ENCODE measurements around the gene MPV17L.
"Not testable (repeated sequence)": the region's sequence is repeated elsewhere in the genome, so short reads cannot be mapped to it uniquely, and the experiment has no call there.

MPV17L gene

DNA sequence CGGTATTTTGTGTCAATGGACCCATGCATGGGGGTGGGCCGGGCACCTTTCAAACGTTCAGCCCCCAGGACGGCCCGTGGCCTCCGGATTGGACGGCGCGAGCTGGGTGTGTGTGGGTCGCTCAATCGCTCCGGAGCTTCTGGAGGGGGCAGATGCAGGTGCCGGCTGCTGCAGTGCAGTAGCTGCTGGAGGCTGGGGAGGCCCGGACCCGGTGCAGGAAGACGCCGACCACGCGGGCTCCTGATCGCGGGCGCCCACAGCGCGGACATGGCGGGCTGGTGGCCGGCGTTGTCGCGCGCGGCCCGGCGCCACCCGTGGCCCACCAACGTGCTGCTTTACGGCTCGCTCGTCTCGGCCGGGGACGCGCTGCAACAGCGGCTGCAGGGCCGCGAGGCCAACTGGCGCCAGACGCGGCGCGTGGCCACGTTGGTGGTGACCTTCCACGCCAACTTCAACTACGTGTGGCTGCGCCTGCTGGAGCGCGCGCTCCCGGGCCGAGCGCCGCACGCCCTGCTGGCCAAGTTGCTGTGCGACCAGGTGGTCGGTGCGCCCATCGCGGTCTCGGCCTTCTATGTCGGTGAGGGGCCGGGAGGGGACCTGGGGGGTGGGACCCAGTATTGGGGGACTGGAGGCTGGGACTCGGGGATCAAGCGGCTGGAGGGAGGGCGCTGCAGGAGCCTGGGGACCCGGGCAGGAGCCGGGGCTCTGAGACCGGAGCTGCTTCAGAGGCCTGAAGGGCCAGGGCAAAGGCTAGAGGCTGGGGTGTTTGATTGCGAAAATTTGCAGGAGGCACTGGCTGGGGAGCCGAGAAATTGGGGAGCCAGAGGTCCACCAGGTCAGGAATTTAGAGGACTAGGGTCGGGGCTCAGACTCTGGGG is at the start of gene MPV17L:
TSS of gene MPV17L (plus strand) at position 124 of the 878 bp plus-strand sequence. CDS start at position 268, 144 bp downstream.
- peak; percentile 25 to 93 (median 54) for DNase-seq
- intact Hi-C loops (cut with DNase I), result not testable (repeated sequence)

DNA sequence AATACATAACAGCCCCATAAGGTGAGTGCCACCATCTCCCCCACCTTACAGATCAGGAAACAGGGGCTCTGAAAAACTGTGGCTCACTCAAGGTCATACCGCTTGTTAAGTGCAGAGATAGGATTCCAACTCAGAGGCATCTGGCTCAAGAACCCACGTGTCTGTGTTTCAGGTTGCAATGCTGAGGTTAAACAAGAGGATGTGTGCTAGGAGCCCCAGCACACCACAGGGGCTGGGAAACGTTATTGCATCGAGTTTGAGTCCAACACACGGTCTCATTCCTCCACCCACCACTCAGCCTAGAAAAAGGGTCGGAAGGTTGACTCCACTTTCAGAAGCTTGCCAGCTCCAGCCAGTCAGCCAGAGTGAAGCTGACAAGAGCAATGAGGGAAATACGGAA is 46.8 kb upstream of the MPV17L start:
- DNase-seq; intact Hi-C loops (cut with DNase I): not testable (repeated sequence)

DNA sequence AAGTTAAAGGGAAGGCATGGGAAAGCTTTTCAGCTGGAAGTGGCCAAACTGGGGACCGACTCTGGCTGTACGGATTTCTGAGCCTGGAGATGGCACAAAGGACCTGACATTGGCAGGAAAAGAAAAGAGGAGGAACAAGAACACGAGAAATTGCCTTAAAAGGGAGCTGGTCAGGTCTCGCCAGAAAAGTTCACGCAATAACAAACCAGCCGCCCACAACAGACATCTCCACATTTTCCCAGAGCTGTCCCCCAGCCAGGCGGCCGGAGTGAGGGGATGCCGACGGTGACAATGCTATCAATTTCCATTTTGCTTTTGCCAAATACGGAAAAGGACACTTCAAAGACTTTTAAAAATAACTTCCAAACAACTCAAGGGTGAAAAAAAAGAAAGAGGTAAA is 44.3 kb upstream of the MPV17L start:
- intact Hi-C loops (cut with DNase I); DNase-seq: not testable (repeated sequence)

DNA sequence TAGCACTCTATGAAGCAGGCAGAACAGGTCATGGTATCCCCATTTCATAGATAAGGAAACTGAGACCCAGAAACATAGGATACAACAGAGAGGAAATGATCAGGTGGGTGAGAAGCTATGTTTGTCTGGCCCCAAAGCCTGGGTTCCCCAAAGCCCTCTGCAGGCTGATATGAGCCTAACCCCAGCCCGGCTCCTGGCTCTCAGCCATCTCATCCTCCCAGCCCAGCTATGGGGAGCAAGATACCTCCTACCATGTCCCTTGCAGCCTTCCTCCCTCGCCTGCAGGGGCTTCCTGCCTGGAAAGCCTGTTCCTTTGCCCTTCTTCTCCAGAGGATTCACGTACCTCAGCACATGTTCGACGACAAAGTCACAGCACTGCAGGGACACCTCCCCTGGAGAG is 43.8 kb upstream of the MPV17L start:
- intact Hi-C loops (cut with DNase I); DNase-seq: not testable (repeated sequence)

DNA sequence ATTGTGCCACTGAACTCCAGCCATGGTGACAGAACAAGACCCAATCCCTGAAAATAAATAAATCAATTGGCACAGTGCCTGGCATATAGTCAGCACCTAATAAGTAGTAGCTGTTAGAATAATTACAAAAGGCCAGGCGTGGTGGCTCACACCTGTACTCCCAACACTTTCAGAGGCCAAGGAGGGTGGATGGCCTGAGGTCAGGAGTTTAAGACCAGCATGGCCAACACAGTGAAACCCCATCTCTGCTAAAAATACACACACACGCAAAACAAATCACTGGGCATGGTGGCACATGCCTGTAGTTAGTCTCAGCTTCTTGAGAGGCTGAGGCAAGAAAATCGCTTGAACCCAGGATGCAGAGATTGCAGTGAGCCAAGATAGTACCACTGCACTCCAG is 42.7 kb upstream of the MPV17L start:
- intact Hi-C loops (cut with DNase I); DNase-seq: not testable (repeated sequence)

DNA sequence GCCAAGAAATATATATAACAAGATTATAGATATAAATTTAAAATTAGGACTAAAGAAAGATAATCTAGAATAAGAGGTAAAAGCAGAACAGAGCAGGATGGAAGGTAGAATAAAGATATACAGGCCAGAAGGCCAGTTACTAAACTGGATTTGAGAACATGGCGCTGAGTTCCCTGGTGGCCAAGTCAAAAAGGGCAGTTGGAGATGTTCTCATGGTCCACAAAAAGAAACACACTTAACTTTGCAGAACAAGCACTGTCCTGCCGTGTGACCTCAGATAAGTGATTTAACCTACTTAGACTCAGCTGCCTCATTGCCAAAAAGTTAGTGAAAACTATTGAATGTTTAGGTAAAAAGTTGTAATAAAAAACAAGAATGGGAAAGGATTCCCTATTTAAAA is 40.7 kb upstream of the MPV17L start:
- DNase-seq; intact Hi-C loops (cut with DNase I): not testable (repeated sequence)

DNA sequence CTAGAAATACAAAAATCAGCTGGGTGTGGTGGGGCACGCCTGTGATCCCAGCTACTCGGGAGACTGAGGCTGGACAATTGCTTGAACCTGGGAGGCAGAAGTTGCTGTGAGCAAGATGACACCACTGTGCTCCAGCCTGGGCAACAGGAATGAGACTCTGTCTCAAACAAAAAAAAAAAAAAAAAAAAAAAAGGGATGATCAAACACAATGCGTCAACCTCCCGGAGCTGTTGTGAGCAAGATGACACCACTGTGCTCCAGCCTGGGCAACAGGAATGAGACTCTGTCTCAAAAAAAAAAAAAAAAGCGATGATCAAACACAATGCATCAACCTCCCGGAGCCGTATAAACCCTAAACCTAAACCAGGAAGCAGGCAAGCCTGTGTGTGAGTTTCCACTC is 38.1 kb upstream of the MPV17L start:
- intact Hi-C loops (cut with DNase I); DNase-seq: not testable (repeated sequence)

DNA sequence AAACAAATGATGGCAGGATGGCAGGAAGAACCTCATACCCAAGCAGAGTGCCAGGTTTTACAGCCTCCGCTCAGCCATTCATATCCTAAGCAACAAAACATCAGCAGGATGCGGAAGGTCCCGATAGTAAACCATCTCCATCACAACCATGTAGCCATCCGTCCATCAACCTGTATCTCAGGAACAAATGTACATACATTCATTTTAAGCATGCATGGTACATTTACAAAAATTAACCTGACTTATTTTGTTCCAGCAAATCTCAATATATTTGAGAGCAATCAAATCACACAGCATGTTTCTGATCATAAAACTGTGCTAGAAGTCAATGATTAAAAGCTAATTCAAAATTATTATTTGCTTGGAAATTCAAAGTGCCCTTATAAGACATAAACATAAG is 17.4 kb upstream of the MPV17L start, which contains the start of gene NPIPA5:
TSS of gene NPIPA5 (minus strand) at position 101 of the 400 bp plus-strand sequence. CDS start at position 101, 0 bp downstream.
- DNase-seq; intact Hi-C loops (cut with DNase I): not testable (repeated sequence)

DNA sequence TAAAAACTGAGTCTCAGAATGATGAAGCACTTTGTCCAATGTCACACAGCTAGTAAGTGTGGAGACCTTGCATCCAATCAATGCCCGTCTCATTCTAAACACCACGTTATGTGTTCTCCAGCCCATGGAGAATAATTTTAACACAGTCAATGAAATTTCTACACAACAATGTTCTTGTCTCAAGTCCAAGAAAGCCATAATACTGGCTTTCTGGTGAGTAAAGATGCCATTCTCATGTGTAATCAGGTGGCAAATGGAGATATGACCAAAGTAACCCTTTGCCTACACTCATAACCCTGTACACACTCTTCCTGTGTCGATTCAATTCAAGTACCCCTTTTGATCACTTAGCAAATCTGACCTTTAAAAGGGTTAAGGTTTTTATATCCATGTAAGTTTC is 12.7 kb upstream of the MPV17L start:
- not testable (repeated sequence) for DNase-seq

DNA sequence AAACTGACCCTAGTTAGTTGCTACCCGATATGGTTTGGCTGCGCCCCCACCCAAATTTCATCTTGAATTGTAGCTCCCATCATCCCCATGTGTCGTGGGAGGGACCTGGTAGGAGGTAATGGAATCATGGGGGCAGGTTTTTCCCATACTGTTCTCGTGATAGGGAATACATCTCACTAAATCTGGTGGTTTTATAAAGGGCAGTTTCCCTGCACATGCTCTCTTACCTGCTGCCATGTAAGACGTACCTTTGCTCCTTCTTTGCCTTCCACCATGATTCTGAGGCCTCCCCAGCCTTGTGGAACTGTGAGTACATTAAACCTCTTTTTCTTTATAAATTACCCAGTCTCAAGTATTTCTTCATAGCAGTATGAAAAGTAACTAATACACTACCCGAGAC is 7.5 kb upstream of the MPV17L start:
- DNase-seq; intact Hi-C loops (cut with DNase I): not testable (repeated sequence)

More for the DNA sequence above, 12.7 kb upstream of the MPV17L start:
- intact Hi-C loops (cut with DNase I), result not testable (repeated sequence)

DNA sequence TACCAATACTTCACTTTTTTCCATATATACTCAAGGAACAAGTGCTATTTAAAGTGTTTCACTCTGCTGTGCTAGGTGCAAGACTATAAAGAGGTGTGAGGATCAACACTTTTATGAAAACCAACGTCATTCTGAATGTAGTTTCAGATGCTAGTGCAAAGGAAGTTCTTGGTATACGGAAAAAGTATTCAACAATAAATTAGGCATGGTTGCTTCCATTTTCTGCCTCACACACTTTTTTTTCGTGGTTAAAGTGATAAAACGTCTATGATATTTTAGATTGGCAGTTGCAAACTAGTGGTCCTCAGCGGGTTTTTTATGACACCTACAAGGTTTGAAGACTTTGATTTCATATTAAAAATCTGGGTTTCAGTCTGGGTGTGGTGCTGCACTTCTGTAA is 5.6 kb upstream of the MPV17L start:
- intact Hi-C loops (cut with DNase I); DNase-seq: not testable (repeated sequence)

DNA sequence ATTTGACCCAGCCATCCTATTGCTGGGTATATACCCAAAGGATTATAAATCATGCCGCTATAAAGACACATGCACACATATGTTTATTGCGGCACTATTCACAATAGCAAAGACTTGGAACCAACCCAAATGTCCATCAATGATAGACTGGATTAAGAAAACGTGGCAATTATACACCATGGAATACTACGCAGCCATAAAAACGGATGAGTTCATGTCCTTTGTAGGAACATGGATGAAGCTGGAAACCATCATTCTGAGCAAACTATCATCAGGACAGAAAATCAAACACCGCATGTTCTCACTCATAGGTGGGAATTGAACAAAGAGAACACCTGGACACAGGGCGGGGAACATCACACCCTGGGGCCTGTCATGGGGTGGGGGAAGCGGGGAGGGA is 2.5 kb upstream of the MPV17L start:
- DNase-seq; intact Hi-C loops (cut with DNase I): not testable (repeated sequence)

DNA sequence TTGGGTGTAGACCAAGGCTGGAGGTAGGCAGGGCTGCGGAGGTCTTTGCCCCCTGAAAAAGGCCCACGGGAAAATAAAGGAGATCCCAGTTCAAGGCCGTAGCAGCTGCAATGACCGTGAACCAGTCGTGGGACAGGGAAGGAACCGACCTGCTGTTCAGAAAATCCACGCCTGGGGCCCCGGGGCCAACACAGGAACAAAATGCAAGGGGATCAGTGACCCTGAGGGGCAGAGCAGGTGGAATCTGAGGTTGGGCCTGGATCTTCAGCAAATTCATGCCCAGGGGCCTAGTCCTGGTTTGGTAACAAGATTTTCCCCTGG is 915 bp downstream of the MPV17L start:
- DNase-seq, result peak in 1 of 10 donors; percentile 51
- intact Hi-C loops (cut with DNase I), result not testable (repeated sequence)

DNA sequence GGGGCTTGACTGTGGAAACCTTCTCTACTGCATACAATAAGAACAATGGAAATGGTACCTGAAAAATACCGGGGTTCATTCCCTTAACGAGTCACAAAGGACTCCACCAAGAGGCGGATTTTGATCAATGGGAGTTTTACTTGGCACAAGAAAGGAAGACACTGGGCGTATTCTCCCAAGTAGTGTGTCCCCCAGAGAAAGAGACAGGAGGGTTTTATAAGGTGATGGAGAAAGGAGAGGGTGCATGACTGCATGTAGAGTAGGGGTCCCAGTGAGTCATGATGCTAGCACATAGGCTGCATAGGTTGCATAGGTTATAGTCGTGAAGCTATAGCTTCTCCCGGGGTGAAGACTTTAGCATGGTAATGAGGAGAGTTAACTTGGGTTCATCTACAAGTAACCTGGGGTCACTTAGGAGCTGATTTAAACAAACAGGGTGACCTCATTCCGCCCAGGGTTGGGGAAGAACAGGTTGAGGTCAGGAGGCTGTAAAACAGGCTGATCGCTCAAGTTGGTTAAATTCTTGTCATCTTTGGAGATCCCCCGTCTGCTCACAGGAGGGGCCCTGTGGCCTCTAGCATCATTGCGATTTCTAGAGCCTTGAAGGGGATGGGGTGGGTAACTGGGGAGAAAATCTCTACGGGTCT is 1.5 kb downstream of the MPV17L start:
- intact Hi-C loops (cut with DNase I), result no loop called here
- DNase-seq, result peak in 1 of 10 donors; percentile 18

DNA sequence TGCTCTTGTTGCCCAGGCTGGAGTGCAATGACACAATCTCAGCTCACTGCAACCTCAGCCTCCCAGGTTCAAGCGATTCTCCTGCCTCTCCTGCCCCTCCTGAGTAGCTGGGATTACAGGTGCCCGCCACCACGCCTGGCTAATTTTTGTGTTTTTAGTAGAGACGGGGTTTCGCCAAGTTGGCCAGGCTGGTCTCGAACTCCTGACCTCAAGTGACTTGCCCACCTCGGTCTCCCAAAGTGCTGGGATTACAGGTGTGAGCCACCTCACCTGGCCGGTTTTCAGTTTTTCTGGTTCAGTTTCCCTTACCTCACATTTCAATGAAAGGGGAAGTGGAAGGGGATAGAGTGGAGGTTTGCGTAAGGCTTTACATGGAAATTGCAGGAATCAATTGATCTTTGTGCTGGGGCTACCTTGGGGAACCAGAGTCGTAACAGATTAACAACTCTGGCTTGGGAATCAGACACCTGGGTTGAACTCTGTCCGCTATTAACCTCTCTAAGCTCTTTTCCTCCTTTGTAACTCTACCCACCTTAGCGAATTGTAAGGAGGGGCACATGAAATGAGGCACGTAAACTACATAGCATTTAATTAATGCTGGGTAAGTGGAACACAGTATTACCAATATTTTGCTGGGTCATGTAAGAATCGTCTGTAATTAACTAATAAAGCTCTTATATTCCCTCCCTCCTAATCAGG is 3.2 kb downstream of the MPV17L start:
- no peak for DNase-seq
- intact Hi-C loops (cut with DNase I), result no loop called here

DNA sequence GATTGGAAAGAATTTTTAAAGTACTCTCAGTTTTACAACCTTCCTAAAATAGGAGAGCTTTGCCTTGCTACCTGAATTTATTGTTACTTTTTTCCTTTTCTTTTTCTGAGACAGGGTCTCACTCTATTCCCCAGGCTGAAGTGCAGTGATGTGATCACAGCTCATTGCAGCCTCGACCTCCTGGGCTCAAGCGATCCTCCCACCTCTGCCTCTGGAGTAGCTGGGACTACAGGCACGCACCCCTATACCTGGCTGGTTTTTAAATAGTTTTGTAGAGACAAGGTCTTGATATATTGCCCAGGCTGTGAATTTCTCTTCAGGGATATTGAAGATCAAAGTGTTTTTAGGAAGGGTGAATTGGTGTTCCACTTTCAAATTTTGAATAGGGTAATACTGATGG is 3.8 kb downstream of the MPV17L start:
- DNase-seq, result no peak
- intact Hi-C loops (cut with DNase I), result no loop called here

DNA sequence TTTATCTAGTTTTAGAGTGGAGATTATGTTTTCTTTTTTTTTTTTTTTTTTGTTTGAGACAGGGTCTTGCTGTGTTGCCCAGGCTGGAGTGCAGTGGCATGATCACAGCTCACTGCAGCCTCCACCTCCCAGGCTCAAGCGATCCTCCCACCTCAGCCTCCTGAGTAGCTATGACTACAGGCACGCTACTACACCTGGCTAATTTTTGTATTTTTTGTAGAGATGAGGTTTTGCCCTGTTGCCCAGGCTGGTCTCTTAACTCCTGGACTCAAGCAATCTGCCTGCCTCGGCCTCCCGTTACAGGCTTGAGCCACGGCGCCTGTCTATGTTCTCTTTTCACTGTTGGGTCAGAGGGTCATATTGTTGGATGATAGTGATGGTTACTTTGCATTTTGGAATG is 4.8 kb downstream of the MPV17L start:
- intact Hi-C loops (cut with DNase I), result not testable (repeated sequence)
- DNase-seq, result peak in 1 of 10 donors; percentile 26

DNA sequence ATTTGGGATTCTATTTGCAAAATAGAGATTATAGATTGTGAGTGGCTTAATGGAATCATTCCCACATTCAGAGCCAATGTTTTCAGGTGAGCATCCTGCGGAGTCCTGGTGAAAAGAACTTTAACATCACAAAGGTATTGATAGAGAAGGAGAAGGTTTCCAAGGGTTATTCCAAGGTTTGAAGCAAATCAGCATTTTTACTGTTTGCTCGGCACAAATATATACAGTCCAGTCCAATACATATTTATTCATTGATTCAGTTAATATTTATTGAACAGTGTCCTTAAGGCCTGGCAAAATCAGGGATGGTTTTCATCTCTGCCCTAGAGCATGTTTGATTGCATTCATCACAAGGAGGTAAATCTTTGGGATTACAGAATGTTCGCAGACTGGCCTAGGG is 6.4 kb downstream of the MPV17L start:
- DNase-seq, result no peak
- intact Hi-C loops (cut with DNase I), result no loop called here

DNA sequence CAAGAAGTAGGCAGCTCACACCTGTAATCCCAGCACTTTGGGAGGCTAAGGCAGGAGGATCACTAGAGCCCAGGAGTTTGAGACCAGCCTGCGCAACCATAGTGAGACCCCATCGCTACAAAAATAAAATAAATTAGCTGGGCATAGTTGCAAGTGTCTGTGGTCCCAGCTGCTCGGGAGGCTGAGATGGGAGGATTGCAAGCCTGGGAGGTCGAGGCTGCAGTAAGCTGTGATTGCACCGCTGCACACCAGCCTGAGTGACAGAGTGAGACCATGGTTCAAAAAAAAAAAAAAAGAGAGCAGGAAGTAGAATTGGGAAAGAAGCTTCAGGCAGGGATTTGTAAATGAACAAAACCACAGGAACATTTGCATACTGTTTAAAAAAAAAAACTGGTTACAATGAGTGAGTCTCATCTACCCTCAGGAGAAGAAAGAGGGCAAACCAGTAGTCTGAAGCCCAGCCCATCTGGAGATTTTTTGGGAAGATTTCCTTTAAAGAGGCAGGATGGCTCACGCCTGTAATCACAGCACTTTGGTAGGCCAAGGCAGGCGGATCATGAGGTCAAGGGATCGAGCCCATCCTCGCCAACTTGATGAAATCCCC is 7.9 kb downstream of the MPV17L start:
- intact Hi-C loops (cut with DNase I), result no loop called here
- peak in 1 of 10 donors; percentile 12 for DNase-seq

DNA sequence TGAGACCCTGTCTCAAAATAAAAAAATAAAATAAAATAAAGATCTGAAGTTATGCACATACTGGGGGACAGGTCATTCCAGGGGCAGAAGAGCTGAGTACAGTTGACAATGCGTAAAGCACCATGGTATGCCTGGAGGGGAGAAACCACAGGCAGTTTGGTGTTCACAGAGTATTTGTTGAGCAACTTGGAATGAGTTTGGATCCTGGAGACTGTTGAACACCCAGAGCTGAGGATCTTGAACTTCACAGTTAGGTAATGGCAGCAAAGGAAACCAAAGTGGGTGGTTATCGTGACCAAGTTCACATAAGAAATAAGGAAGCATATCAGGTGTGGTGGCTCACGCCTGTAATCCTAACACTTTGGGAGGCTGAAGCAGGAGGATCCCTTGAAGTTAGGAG is 8.5 kb downstream of the MPV17L start:
- intact Hi-C loops (cut with DNase I), result not testable (repeated sequence)

DNA sequence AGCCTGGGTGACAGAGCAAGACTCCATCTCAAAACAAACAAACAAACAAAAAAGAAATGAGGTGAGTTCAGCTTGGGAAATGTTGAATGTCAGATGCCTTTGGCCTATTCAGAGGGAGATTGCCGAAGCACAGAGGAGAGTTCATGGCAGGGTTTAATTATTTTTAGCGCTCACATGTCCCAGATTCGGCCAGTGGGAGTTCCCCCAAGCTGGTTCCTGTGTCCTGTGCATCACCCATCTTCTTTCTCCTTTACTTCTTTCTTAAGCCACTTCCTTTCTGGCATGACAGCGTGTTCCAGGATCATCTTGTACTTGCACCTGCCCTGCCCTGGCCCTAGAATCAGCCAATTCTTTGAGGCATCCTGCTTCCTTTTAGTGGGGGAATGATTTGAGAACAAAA is 9.2 kb downstream of the MPV17L start:
- intact Hi-C loops (cut with DNase I), result no loop called here
- no peak for DNase-seq

More for the DNA sequence above, 8.5 kb downstream of the MPV17L start:
- not testable (repeated sequence) for DNase-seq
